Caco-2 (cell line): ENCODE results near the gene CYP2A7. TPM values are rescaled to one million over a fixed set of nuclear protein-coding genes. Genes with fewer than 3 reads are reported as not detected.
"Not testable (repeated sequence)": the region's sequence is repeated elsewhere in the genome, so short reads cannot be mapped to it uniquely, and the experiment has no call there.

ENCODE experiments used
- BruUV-seq: library from RNA; stranded (reverse); fragments of 400-500 nt; replicated peaks from 2 replicates; lab custom pipeline; 2021; lab: Mats Ljungman, UMichigan
- CTCF ChIA-PET: fragments of 300-600 bp; sonication (Branson Sonifier 250); formaldehyde crosslinking; loops from one replicate; lab custom pipeline; 2022; ENCODE audit warnings: antibody characterized with exemption; lab: Charles Lee
- POLR2A ChIA-PET: fragments of 300-600 bp; sonication (Branson Sonifier 250); formaldehyde crosslinking; loops from one replicate; lab custom pipeline; 2022; ENCODE audit warnings: antibody characterized with exemption; lab: Charles Lee
- DNase-seq, 2 experiments: peaks; one replicate each; pipeline versions ENCODE4 v3.0.0 to v3.0.0-alpha.2; 2020 to 2022
- H3K27me3 ChIP-seq: replicated peaks from 2 replicates; pipeline ENCODE4 v1.6.0; 2011; ENCODE audit warnings: low read length; ENCODE audit not compliant: control insufficient read depth, insufficient read depth
- H3K36me3 ChIP-seq: 2 replicates; pipeline ENCODE4 v1.5.1; 2011; ENCODE audit warnings: low read length; ENCODE audit not compliant: control insufficient read depth, insufficient read depth
- H3K4me1 ChIP-seq: fragments of 250-450 bp; sonication (Bioruptor Pico); 2 replicates; pipeline ENCODE4 v1.5.1; 2020; ENCODE audit warnings: mild to moderate bottlenecking
- H3K4me3 ChIP-seq: 2 replicates; pipeline ENCODE4 v1.5.1; 2011; ENCODE audit warnings: low read depth, mild to moderate bottlenecking, control low read depth, low read length
- H3K9me3 ChIP-seq: fragments of 250-450 bp; sonication (Bioruptor Pico); 2 replicates; pipeline ENCODE4 v1.5.1; 2020; ENCODE audit warnings: mild to moderate bottlenecking, moderate library complexity
- H3K27ac Mint-ChIP-seq: one replicate; pipeline ENCODE4 v1.8.0; 2022; ENCODE audit warnings: mixed read lengths; ENCODE audit not compliant: unreplicated experiment
- H3K27me3 Mint-ChIP-seq: one replicate; pipeline ENCODE4 v1.8.0; 2022; ENCODE audit warnings: mixed read lengths; ENCODE audit not compliant: insufficient read depth, unreplicated experiment
- H3K36me3 Mint-ChIP-seq: one replicate; pipeline ENCODE4 v1.8.0; 2022; ENCODE audit warnings: mild to moderate bottlenecking, mixed read lengths; ENCODE audit not compliant: insufficient read depth, unreplicated experiment
- H3K4me1 Mint-ChIP-seq: one replicate; pipeline ENCODE4 v1.8.0; 2022; ENCODE audit warnings: low read depth, mixed read lengths; ENCODE audit not compliant: unreplicated experiment
- H3K4me3 Mint-ChIP-seq: one replicate; pipeline ENCODE4 v1.8.0; 2022; ENCODE audit warnings: mild to moderate bottlenecking, moderate library complexity, mixed read lengths; ENCODE audit not compliant: unreplicated experiment
- H3K9me3 Mint-ChIP-seq: one replicate; pipeline ENCODE4 v1.8.0; 2022; ENCODE audit warnings: mixed read lengths; ENCODE audit not compliant: unreplicated experiment
- intact Hi-C: fragments of 100-400 bp; cut with micrococcal nuclease; formaldehyde crosslinking; loops from one replicate; pipeline ENCODE4 v1.10.0; 2022; ENCODE audit not compliant: unreplicated experiment
- total RNA-seq: library from RNA; stranded (reverse); gene quantifications from 2 replicates; pipeline ENCODE4 v1.2.3, GENCODE V29; 2022
- TF ChIP-seq, protein P1 (sequence below), 2 experiments: fragments of 200-600 bp in 1 of 2; IDR thresholded peaks; 1 replicate in 1 of 2; 2 replicates in 1 of 2; pipeline versions ENCODE4 v1.5.1 to v1.8.0; 2011 to 2022; ENCODE audit warnings: antibody characterized with exemption in 1 of 2, control low read depth in 1 of 2, inconsistent platforms in 1 of 2, low read depth in 1 of 2, low read length in 1 of 2, mild to moderate bottlenecking in 1 of 2, moderate library complexity in 1 of 2; ENCODE audit not compliant: insufficient read depth in 1 of 2, severe bottlenecking in 1 of 2, unreplicated experiment in 1 of 2

The CYP2A7 gene
- total RNA-seq, 1 experiment from 2014 or later: not detected

DNA sequence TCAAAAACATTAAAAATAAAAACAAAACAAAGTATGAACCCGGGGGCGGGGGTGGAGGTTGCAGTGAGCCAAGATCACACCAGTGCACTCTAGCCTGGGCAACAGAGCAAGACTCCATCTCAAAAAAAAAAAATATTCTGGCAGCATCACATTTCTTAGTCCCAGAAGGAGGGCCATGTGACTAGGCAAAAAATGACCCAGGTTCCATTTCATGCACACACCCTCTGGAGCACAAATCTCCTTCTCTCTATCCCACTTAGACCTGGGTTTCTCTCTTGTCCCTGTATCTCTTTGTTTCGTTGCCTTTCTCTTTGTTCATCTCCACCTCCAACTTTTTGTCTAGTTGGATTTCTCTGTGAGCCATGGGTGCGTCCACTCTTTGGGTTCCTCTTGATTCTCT, 6.2 kb upstream of the CYP2A7 start:
- Histone ChIP-seq H3K36me3 (no peaks in the 10 kb centered on the region), H3K9me3 (no peaks in the 10 kb centered on the region), H3K4me1 (no peaks in the 10 kb centered on the region), H3K4me3 (no peak overlapping the region), H3K27me3 (no peaks in the 10 kb centered on the region)
- ChIA-PET CTCF (no interaction called here), POLR2A (no interaction called here)
- Mint-ChIP-seq H3K4me1 (peaks cover 11% of the 10 kb centered on the region), H3K27me3 (no peaks in the 10 kb centered on the region), H3K9me3 (peaks cover 6% of the 10 kb centered on the region), H3K4me3 (no peak overlapping the region), H3K36me3 (no peaks in the 10 kb centered on the region), H3K27ac (no peak overlapping the region)
- no TSS peak for BruUV-seq
- no peak for DNase-seq
- intact Hi-C loops: no loop called here
- TF ChIP-seq, protein P1, sequence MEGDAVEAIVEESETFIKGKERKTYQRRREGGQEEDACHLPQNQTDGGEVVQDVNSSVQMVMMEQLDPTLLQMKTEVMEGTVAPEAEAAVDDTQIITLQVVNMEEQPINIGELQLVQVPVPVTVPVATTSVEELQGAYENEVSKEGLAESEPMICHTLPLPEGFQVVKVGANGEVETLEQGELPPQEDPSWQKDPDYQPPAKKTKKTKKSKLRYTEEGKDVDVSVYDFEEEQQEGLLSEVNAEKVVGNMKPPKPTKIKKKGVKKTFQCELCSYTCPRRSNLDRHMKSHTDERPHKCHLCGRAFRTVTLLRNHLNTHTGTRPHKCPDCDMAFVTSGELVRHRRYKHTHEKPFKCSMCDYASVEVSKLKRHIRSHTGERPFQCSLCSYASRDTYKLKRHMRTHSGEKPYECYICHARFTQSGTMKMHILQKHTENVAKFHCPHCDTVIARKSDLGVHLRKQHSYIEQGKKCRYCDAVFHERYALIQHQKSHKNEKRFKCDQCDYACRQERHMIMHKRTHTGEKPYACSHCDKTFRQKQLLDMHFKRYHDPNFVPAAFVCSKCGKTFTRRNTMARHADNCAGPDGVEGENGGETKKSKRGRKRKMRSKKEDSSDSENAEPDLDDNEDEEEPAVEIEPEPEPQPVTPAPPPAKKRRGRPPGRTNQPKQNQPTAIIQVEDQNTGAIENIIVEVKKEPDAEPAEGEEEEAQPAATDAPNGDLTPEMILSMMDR (IDR thresholded peaks at IDR 0.05; ENCODE audit: insufficient read depth in 1 of 2, low read depth in 1 of 2, low read length in 1 of 2, severe bottlenecking in 1 of 2, unreplicated experiment in 1 of 2): no peak

DNA sequence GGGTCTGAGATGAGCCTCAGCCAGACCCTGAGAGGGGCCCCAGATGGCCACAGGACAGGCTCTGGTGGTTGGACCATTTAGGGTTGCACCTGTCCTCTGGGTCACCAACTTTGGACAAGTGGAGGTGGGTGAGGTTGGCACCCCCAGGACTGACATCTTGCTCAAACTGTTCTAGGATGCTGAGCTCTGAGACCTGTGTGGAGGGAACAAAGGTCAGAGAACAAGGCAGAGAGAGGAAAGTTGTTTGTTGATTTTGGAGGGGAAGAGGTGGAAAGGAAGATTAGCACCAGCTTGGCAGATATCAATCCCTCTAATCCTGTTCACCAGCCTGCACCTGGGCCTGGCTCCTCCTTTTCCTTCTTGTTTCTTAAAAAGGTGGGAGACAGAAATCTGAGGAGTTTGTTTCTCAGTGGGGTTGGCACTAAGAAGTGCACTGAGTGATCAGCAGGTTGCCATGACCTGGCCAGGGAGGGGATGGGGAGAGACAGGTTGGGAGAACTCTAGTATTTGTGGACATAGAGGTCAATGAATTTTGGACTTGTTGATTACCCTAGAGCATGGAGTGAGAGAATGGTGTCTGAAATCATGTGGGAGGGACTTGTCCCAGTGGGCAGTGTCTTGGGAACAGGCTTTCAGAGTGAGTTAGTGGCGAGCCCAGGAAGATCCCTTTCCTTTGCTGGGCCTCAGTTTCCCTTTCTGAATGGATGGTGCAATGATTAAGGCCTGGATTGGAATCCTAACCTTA, 2.3 kb upstream of the CYP2A7 start:
- H3K27me3 ChIP-seq, H3K9me3 Mint-ChIP-seq, H3K4me3 ChIP-seq, H3K27me3 Mint-ChIP-seq, H3K27ac Mint-ChIP-seq, H3K4me1 ChIP-seq, H3K36me3 Mint-ChIP-seq, BruUV-seq, H3K4me3 Mint-ChIP-seq, intact Hi-C loops, H3K36me3 ChIP-seq, POLR2A ChIA-PET, CTCF ChIA-PET, DNase-seq, H3K9me3 ChIP-seq: not testable (repeated sequence)
- H3K4me1 Mint-ChIP-seq: peaks cover 11% of the 10 kb centered on the region

DNA sequence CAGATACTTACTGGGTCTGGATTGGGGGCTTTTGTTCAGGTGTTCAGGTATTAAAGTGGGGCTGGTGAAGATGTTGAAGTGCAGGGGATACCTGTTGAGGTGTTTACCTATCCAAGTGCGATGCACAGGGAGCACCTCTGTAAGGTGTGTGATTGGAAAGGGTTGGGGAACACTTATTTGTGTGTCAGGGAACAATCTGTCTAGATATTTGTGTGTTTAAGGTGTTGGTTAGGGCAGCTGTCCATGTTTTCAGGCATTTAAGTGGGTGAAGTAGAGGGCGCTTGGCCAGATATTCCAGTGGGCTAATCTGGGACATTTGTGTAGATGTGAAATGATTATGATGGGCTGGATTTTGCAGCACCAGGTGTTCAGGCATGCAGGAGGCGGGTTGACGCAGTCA, 2.7 kb downstream of the CYP2A7 start:
- H3K4me1 Mint-ChIP-seq, intact Hi-C loops, H3K27ac Mint-ChIP-seq, DNase-seq, H3K9me3 ChIP-seq, CTCF ChIA-PET, H3K36me3 ChIP-seq, H3K27me3 Mint-ChIP-seq, BruUV-seq, POLR2A ChIA-PET, H3K4me1 ChIP-seq, H3K9me3 Mint-ChIP-seq, H3K27me3 ChIP-seq, H3K36me3 Mint-ChIP-seq, H3K4me3 ChIP-seq, H3K4me3 Mint-ChIP-seq: not testable (repeated sequence)

DNA sequence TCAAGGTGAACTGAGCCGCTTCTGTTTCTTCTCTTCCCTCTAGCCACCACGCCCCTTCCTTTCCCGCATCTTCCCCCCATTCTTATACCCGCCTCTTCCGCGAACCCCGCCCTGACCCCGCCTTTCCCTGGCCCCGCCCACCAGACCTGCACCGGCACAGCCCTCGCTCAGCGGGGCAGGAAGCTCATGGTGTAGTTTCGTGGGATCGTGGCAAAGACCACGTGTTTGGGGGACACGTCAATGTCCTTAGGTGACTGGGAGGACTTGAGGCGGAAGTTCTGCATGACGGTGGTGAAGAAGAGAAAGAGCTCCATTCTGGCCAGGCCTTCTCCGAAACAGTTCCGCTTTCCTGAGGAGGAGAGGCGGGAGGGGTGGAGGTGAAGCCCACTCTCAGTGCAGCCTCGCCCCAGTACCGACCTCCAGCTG, 6.5 kb downstream of the CYP2A7 start:
- POLR2A ChIA-PET, H3K4me3 Mint-ChIP-seq, H3K27ac Mint-ChIP-seq, intact Hi-C loops, H3K4me3 ChIP-seq, H3K4me1 Mint-ChIP-seq, H3K27me3 Mint-ChIP-seq, BruUV-seq, H3K27me3 ChIP-seq, H3K36me3 ChIP-seq, H3K36me3 Mint-ChIP-seq, DNase-seq, H3K4me1 ChIP-seq, H3K9me3 Mint-ChIP-seq, CTCF ChIA-PET, H3K9me3 ChIP-seq: not testable (repeated sequence)

DNA sequence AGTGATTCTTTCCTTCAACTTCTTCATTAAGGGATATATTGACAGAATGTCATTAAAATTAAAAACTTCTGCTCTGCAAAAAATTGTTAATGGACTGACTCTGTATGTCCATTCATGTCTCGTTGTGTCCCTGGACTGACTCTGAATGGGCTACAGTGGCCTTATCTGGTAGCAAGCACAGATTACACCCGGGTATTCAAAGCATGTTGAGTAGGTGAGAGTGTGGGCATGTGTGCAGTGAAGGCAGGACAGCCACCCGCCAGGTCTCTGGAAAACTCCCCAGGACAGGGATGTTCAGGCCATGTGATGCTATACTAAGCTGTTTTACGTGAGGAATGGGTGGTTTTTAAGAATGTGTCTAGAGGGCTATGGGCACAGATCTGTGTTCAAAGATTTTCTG, 7.2 kb downstream of the CYP2A7 start:
- intact Hi-C loops, CTCF ChIA-PET: not testable (repeated sequence)

DNA sequence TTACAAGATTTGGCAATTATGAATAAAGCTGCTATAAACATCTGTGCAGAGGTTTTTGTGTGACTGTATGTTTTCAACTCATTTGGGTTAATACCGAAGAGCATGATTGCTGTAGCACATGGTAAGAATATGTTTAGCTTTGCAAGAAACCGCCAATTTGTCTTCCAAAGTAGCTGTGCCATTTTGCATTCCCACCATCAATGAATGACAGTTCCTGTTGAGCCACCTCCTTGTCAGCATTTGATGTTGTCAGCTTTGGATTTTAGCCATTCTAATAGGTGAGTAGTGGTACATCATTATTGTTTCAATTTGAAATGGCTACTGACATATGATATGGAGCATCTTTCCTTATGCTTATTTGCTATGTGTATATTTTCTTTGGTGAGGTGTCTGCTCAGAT, 8.2 kb downstream of the CYP2A7 start:
- H3K4me3 Mint-ChIP-seq, H3K27me3 Mint-ChIP-seq, CTCF ChIA-PET, H3K4me1 ChIP-seq, H3K27me3 ChIP-seq, H3K27ac Mint-ChIP-seq, intact Hi-C loops, H3K36me3 Mint-ChIP-seq, H3K9me3 Mint-ChIP-seq, DNase-seq, H3K4me1 Mint-ChIP-seq, BruUV-seq, H3K36me3 ChIP-seq, H3K9me3 ChIP-seq, H3K4me3 ChIP-seq: not testable (repeated sequence)
- POLR2A ChIA-PET: interaction anchor here (0.6 kb wide), 1 partner anchor 1350 kb away, joined by 4 read pairs; no protein-coding TSS in a partner anchor

More for the DNA sequence above, 7.2 kb downstream of the CYP2A7 start:
- H3K27me3 ChIP-seq, BruUV-seq, H3K27me3 Mint-ChIP-seq, H3K4me3 Mint-ChIP-seq, DNase-seq, H3K36me3 Mint-ChIP-seq, H3K9me3 Mint-ChIP-seq, H3K4me1 ChIP-seq, POLR2A ChIA-PET, H3K4me1 Mint-ChIP-seq, H3K27ac Mint-ChIP-seq, H3K9me3 ChIP-seq, H3K36me3 ChIP-seq, H3K4me3 ChIP-seq: not testable (repeated sequence)
